Inferior parietal cortex (tissue), 1 donor: ENCODE data around the gene TRIM63.

Experiments
- DNase-seq: peaks from one replicate; pipeline ENCODE4 v3.0.0-alpha.2; 2016; ENCODE audit errors: extremely low spot score

Gene TRIM63

GRCh38 chr1:26034504-26035202, 32.8 kb downstream of the TRIM63 start:
- DNase-seq = no peak

GRCh38 chr1:26032656-26033357, 34.6 kb downstream of the TRIM63 start:
- DNase-seq = no peak

DNA sequence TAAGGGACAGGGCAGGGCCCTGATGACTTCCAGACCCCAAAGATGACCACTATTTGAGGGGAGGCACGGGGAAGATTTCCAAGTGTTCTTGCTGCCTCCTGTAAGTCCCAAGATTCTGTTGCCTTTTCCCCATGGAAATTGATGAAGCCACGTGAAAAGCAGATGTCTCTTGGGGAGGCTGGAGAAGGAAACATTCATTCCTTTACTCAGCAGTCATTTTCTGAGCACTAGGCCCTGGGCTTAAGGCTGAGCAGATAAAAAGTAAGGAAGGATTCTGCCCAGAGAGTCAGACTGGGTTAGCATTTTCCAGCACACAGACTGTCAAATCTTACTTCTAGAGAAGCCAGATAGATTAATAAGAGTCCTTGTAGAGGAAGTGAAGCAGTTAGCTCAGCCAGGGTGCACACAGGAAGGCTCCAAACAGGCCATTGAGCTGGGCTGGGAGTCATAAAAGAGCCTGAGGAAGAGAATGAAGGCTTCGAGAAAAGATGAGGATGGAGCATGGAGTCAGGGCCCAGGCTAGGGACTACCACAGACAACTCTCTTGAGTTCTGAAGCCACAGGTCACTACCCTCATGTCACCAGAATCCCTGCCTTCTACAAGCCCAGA, 35.7 kb downstream of the TRIM63 start:
- DNase-seq = no peak

GRCh38 chr1:26031196-26031595, 36.2 kb downstream of the TRIM63 start:
- no peak for DNase-seq

GRCh38 chr1:26029864-26030481, 37.5 kb downstream of the TRIM63 start:
- DNase-seq = peak; percentile 33

DNA sequence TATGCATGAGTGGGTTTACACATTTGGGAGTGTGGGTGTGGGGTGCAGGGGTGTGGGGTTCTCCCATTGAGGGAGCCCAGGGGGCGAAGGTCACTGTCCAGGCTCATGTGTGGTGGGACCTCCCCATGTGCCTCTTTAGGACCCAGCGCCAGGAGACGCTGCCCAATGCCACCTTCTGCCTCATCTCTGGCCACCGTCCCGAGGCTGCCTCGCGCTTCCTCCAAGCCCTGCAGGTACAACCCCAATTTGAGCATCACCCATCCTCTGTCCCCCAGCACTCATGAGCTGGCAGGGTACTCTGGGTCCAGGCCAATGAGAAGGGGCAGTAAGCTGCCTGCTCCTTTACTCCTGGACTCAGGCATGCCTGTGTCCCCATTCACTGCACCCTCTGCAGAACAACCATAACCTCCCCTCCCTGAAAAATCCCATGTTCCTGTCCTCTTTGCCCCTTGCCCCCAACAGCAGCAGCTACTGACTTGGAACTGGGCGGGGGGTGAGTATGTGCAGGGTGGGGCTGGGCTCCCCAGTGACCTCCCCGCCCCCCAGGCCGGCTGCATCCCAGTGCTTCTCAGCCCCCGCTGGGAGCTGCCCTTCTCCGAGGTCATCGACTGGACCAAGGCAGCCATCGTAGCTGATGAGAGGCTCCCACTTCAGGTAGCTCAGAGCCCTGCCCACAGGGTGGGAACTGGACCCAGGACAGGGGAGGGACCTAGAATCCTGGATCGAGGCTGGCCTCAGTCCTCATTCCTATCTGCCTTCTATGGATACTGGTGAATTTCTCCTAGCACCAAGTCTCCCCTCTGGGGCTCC, 38.2 kb downstream of the TRIM63 start:
- DNase-seq = no peak

DNA sequence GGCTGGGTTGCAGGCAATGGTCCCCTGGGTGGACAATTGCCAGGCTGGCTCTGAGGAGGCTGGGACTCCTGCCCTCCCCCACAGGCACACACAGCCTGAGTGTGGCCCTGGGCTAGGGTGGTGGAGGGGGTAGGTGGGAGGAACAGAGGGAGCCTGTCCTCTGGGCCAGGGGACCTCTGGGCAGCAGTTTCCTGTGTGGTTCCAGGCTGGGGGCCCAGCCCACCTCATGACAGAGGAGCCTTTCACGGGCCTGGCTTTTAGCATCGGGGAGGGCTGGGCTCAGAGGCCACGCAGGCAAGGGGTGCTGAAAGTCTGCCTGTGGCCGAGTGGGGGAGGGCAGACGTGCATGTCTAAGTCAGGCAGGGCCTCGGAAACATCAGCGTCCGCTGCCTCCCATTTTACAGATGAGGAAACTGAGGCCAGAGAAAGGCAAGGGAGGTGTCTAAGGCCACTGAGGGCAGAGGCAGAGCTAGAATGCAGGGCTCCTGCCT, 38.9 kb downstream of the TRIM63 start:
- no peak for DNase-seq

DNA sequence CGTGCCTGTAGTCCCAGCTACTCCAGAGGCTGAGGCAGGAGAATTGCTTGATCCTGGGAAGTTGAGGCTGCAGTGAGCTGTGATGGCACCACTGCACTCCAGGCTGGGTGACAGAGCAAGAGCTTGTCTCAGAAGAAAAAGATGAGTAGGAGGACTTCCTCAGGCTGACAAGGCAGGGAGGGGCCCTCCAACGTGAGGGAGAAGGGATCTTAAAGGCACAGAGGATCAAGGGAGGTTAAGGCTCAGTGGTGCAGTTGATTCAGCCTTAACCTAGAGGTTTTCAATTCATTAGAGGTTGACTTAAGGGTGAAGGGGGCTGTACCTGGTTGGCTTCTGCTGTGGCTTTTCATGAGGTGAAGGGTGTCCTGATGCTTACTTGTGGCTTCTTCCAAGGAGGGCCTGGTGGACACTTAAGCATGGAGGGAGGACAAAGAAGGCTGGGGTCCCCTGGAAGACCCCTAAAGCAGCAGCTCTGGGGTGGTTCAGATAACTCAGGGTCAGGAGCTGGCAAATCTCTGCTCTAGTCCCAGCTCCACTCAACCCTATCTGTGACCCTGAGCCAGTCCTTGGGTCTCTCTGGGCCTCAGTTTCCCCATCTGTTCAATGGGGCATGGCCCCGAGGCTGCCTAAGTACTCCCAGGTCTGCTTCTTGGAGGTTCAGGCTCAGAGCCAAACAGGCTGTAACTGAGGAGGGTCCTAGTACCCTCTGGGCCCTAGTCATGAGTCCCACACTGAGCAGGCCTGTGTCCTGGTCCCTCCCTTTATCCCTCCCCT, 39.5 kb downstream of the TRIM63 start:
- peak; percentile 44 for DNase-seq

DNA sequence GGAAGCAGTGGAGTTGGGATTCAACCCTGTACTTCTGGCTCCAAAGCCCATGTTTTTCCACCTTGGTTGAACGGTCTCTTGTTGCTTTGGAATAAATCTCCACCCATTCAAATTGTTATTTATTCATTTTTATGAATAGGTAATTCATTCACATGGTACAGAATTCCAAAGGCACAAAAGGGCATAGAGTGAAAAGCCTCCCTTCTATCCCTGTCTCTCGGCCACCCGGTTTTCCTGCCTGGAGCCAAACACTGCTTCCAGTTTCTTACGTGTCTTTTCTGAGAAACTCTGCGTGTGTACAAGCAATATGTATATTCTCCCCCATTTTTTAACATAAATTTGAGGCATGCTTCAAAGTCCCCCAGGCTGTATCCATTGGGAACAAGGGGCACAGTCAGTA, 41.9 kb downstream of the TRIM63 start:
- no peak for DNase-seq

- DNase-seq = no peak
These were observed 42.4 kb downstream of the TRIM63 start for GRCh38 chr1:26025060-26025459.

- DNase-seq = no peak
These were observed 43.6 kb downstream of the TRIM63 start for GRCh38 chr1:26023826-26024225.

- no peak for DNase-seq
These were observed 44.4 kb downstream of the TRIM63 start for GRCh38 chr1:26023009-26023408.

- DNase-seq = no peak
These were observed 45.0 kb downstream of the TRIM63 start for GRCh38 chr1:26022404-26022779.

DNA sequence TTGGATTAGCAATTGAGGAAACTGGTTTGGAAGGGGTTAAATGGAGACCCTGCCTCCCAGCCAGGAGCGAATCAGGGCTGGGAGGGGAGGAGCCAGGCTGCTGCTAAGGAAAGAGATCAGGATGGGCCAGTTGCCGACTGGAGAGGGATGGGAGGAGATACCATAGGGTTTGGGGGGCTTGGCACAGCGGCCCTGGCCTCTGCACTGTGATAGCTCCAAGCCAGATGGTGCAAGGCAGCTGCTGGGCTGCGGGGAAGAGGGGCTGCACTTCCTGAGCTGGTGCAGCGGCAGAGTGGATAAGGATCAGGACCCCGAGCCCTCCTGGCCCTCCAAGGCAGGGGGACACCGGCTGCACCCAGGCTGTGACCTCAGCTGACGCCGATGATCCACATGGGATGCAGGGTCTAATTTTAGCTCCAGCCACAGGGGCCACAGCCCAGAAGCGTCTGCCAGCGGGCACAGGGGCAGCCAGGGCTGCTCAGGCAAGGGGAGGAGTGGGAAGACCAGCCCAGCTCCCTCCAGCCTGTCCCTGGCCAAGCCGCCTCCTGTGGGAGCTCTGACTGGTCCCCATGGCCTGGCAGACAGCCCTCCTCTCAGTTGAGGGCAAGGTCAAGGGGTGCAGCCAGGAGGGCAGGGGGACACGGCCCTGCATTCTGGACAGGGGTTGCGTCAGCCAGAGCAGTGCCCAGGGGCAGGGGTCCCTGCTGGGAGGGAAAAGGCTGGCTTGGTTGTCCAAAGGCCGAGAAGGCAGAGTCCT, 45.6 kb downstream of the TRIM63 start, which contains the start of gene EXTL1:
Gene EXTL1, plus strand, starts transcription at position 129 of the 757 bp plus-strand sequence. CDS start 872 bp downstream, outside the sequence.
- DNase-seq = peak; percentile 65

- DNase-seq = no peak
These were observed 46.3 kb downstream of the TRIM63 start for GRCh38 chr1:26020941-26021646.

- no peak for DNase-seq
These were observed 47.1 kb downstream of the TRIM63 start for GRCh38 chr1:26020330-26020768.

DNA sequence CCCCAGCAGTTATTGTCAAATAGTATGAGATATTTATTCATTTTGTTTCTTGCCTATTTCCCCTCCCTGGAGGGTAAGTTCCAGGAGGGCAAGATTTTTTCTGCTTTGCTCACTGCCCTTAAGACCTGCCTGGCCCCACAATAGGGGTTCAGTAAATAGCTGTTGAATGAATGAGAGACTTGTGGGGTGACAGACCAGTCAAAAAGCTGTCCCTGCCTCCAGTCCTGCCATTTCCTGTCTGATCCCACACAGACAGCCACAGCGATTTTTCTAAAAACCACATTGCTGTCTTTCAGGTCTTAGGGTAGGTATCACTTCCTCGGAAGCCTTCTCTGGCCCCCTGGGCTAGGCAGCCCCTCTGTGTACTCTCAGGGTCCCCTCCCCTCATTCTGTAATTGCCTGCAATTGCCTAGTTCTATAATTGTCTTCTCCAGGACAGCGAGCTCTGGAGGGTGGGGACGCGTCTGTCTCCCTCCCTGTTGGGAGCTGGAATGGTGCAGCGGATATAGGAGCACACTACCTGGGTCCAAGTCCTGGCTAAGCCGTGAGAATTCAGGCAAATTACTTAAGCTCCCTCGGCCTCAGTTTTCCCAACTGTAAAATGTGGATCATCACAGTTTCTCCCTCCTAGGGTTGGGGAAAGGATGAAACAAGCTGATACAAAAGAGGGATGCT, 47.7 kb downstream of the TRIM63 start:
- no peak for DNase-seq

GRCh38 chr1:26017606-26018005, 49.8 kb downstream of the TRIM63 start:
- no peak for DNase-seq
